TTC549 (cell line): ENCODE measurements around the gene SHQ1.
"Not testable (repeated sequence)": the region's sequence is repeated elsewhere in the genome, so short reads cannot be mapped to it uniquely, and the experiment has no call there.

Experiments used
- FAIRE-seq: peaks from 2 replicates; lab custom pipeline; 2012; peaks lifted over from hg19 to GRCh38; lab: Jason Lieb, UNC

SHQ1 gene

GRCh38 chr3:72746430-72747411 is 101.5 kb downstream of the SHQ1 start:
- no peak for FAIRE-seq

DNA sequence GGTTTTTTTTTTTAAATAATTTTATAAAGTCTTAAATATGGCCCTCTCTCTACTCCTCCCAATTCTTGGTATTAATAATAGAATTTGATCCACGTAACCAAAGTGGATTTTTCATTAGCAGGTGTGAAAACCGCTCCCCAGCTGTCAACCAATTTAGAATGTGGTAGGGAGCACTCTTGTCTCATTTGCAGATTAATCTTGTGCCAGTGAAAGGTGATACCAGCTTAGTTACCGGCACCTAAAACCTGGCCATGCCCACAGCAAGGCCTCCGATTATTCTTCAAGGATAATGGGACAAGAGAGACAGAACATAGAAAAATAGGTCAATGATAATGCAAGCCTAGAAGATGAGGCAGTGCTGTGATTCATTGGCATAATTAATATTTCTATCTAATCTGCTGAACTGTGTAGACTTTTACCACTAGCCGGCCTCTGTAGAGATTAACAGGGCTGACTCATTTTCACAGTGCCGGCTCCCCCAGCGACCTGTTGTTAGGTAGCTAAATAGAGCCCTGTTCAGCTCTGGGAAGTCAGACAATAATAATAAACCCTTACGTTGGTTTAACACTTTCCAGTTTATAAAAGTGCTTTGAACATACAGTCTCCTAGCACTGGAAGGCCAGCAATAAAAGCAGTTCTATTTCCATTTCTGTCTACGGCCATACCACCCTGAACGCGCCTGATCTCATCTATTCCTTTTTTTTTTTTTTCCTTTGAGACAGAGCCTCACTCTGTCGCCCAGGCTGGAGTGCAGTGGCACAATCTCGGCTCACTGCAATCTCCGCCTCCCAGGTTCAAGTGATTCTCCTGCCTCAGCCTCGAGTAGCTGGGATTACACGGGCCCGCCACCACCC is 102.9 kb downstream of the SHQ1 start:
- FAIRE-seq = no peak

- FAIRE-seq = no peak
Measured at GRCh38 chr3:72744330-72744729, 103.9 kb downstream of the SHQ1 start.

- FAIRE-seq = no peak
Measured at GRCh38 chr3:72739531-72740466, 108.4 kb downstream of the SHQ1 start.

- no peak for FAIRE-seq
Measured at GRCh38 chr3:72738752-72739530, 109.3 kb downstream of the SHQ1 start.

DNA sequence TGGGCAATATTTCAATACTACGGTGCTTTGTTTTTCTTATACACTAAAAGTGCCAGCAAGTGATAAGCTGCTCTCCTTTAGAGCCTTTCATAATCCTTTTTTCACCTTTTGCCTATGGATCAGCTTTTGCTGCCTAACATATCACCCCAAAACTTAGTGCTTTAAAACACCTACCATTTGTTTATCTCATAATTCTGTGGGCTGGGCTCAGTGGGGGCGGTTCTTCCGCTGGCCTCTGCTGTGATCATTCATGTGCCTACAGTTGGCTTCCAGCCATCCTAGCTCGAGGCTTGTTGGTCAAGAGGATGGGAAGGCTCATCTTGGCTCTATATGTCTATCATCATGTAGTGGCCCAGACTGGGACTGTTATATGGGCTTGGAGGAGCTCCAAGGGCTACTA is 113.2 kb downstream of the SHQ1 start:
- not testable (repeated sequence) for FAIRE-seq

DNA sequence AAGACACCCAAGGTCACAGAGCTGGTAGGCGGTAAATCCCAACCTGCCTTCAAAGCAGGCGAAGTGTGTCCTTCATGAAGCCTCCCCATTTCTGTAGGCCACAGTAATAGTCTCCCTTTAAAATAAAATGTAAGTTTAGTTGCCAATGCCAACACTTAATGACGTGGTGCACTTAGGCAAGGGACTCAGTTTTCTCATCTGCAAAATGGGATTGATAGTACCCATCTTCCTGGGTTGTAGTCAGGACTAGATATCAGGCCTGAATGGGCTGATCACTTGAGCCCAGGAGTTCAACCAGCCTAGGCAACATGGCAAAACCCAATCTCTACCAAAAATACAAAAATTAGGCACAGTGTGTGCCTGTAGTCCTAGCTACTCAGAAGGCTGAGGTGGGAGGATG is 114.6 kb downstream of the SHQ1 start:
- FAIRE-seq = no peak

DNA sequence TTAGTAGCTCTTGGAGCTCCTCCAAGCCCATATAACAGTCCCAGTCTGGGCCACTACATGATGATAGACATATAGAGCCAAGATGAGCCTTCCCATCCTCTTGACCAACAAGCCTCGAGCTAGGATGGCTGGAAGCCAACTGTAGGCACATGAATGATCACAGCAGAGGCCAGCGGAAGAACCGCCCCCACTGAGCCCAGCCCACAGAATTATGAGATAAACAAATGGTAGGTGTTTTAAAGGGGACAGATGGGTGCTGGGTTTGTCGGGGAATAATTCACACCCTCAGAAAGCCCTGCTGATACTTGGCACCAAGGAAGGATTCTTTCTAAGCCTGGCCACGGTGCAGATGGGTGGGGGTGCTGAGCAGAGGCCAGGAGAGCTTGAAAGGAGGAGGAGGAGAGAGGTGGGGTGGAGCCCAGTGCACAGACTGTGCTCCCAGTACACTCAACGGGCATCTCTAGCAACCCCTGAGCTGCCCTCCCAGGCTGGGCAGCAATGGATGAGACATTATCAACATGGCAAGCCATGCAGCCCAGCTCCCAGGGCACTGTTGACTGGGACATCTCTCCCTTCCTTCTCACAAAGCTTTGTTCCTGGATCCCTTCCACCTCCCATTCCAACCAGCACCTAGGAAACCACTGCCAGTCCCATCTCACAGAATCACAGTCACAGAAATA is 115.4 kb downstream of the SHQ1 start:
- not testable (repeated sequence) for FAIRE-seq

DNA sequence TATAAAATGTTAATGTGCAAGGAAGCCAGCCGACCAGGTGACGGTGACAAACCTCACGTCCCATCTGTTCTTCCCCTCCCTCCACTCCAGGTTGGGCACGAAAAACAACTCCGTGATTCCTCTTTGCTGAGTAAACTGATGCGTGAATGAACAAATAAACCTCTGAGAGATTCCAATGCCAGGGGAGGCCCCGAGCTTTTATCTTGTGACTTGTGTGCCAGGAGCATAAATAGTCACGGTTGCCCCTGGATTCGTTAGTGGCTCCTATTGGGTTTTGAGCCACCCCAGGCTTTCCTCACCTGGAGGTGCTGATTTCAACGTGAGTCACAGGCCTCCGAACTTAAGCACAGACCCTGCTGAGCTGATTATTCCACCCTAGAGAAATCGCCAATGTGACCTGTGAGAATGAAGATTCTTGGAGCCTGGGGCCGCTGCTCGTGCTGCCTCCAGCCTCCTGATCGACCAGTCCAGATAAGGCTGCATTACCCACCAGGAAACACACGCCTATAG is 119.2 kb downstream of the SHQ1 start:
- FAIRE-seq = no peak

- FAIRE-seq = no peak
Measured at GRCh38 chr3:72728329-72728889, 119.8 kb downstream of the SHQ1 start.

DNA sequence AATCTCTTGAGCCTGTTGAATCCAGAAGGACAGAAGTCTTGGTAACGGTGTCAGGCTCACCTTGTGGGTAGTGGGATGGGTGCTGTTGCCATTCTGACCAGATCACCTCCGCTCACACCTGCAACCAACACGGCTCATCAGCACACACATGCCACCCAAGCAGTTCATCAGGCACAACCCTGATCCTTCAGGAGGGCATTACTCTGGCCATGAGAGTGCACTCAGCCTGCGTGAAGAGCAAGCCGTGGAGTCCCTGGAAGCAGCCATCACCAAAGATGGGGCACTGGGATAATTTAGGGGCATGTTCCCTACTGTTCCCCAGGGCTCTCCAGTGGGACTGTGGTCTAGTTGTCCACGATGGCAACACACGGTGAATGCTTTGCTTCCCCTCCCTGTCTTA is 120.5 kb downstream of the SHQ1 start:
- no peak for FAIRE-seq

- FAIRE-seq = no peak
Measured at GRCh38 chr3:72727172-72727571, 121.1 kb downstream of the SHQ1 start.

DNA sequence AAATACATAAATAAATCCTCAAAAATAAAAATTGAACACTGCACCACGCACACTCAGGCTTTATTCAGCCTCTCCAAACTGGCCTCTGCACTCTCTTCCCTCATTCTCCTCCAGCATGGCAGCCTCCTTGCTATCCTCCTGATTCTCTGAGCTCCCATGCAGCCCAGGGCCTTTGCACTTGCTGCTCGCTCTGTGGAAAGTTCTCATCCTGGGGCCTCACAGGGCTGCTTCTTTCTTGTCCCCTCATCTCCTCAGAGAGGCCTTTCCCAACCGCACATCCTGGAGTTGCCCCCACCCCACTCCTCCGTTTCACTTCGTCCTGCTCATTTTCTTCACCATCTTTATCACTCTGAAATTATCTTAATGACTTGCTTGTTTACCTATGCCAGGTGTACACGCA is 123.0 kb downstream of the SHQ1 start:
- no peak for FAIRE-seq

GRCh38 chr3:72724070-72724469 is 124.2 kb downstream of the SHQ1 start:
- no peak for FAIRE-seq

GRCh38 chr3:72722930-72723726 is 125.1 kb downstream of the SHQ1 start:
- no peak for FAIRE-seq

DNA sequence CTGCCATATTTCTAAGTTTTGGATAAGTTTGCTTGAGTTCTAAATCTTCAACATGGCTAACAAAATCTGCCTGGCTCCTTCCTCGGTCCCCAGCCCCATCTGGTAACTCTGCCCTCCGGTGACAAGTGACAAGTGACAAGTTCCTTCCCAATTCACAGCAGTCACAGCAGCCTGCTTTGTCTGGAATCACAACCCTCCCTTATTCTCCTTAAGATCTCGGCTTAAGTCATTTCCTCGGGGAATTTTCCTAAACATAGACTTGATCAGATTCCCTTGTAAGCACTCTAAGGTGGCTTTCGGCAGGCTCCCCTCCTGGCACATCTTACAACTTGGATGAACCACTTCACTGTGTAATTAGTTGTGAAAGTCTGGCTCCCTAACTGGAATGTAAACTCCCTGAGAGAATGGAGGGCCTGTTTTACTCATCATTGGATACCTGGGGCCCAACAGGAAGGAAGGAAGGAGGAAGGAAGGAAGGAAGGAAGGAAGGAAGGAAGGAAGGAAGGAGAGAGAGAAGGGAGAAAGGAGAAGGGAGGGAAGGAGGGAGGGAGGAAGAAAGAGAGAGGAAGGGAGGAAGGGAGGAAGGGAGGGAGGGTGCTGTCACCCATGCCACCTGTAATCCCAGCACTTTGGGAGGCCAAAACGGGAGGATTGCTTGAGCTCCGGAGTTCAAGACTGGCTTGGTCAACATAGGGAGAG is 126.4 kb downstream of the SHQ1 start:
- FAIRE-seq = no peak

DNA sequence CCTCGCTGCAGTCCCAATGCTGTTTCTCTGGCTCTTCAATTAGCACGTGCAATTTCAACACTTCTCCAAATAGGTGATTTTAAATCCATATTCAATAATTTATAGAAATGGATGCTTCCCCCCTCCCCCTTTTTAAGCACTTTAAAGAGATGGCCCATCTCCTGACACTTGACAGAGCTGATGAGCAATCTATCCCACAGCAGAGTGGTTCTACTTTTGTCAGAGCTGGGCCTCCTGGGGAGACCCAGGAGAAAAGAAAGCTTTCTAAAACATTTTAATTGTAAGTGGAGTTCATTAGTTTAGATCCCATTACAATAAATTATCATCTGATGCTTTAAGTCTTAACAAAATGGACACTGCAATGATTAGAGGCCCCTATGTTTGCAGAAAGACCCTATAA is 127.7 kb downstream of the SHQ1 start:
- no peak for FAIRE-seq

DNA sequence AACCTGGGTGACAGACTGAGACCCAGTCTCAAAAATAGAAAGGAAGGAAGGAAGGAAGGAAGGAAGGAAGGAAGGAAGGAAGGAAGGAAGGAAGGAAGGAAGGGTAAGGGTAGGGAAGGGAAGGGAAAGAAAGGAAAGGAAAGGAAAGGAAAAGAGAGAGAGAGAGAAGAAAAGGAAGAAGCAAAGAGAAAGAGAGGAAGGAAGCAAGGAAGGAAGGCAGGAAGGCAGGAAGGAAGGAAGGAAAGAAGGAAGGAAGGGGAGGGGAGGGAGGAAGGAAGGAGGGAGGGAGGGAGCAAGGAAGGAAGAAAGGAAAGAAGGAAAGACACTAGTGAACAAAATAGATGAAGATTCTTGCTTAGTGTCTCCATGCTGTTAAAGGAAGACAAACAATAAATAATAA is 129.1 kb downstream of the SHQ1 start:
- FAIRE-seq = no peak

DNA sequence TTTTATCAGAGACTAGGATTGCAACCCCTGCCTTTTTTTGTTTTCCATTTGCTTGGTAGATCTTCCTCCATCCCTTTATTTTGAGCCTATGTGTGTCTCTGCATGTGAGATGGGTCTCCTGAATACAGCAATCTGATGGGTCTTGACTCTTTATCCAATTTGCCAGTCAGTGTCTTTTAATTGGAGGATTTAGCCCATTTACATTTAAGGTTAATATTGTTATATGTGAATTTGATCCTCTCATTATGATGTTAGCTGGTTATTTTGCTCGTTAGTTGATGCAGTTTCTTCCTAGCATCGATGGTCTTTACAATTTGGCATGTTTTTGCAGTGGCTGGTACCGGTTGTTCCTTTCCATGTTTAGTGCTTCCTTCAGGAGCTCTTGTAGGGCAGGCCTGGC is 134.1 kb downstream of the SHQ1 start:
- FAIRE-seq = not testable (repeated sequence)
